ENCODE results near the gene DPF3. TPM values are rescaled to one million over a fixed set of nuclear protein-coding genes. Genes with fewer than 3 reads are reported as not detected.

Gene DPF3
- polyA plus RNA-seq, 3 donors, result 3.8 to 4.8 (median 3.9) TPM

DNA sequence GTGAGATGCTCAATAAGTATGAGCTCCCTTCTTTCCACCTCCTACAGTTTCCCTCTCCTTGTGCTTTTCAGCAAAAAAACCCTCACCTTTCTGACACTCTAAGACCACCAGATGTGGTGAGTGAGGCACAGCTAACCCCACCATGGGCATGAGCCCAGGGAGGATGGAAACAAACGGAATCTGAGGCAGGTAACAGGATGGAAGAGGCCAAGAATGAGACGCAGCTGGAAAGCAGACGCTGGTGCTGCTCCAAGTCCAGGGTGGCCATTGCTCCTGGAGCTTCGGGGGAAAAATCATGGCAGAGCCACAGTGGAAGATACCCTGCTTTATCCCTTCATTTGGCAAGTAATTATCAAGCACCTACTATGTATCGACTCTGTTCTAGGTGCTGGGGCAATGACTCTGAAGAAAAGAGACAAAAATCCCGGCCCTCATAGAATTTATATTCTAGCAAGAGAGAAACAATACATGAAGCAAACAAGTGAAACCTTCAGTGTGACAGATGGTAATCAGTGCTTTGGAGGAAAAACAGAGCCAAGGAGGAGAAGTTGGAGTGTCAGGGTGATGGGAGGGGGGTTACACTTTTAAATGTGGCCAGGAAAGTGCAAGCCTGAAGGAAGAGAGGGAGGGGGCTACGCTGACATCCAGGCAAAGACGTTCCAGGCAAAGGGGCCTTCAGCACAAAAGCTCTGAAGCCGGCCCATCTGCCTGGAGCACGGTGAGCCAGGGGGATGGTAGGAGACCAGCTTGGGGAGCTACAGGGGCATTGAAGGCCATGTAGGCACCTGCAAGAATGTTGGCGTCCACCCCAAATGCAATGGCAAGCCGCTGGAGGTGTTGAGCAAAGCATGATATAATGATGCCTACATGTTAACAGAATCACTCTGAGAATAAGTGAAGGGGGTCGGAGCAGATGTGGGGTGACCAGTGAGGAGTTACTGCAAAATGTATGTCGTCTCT is 154.2 kb downstream of the DPF3 start:
- no peak for DNase-seq (ENCODE audit: extremely low read depth in 1 of 11, low read depth in 9 of 11, low spot score in 4 of 11)

DNA sequence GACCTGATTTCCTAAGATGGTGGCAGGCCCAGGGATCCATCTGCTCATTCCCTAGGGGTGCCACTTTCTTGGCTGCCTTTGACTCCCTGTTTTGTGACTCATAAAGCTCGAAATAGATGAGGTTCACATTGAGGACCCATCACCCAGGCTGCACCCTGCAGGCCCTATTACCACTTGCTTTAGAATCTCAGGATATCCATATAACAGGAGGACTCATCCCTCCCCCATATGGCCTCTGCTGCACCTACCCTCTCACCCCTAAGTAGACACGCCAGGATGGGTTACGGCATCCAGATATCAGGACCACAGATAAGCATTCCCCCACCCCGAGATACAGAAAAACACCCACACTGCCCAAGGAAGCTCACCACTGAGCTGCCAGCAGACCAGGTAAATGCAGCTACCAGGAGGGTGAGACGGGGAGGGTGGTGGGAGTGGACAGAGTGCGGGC is 155.7 kb downstream of the DPF3 start:
- DNase-seq (ENCODE audit: extremely low read depth in 1 of 11, low read depth in 9 of 11, low spot score in 4 of 11), result no peak

DNA sequence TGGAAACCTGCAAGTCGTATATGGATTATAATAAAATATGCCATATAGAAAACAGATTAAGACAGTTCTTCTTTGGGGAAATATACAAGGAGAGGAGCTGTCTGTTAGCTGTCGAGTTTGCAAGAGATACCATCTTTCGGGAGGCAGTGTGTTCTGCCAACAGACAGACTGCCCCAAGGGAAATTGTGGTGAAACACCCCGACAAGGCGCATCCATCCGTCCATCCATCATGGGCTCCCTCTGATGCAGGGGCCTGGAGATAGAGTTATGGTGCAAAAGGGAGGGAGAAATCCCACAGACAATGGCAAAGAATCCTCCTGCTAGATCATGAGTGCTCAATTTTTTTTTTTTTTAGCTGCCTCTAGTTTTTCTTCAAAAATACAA is 156.3 kb downstream of the DPF3 start:
- DNase-seq (ENCODE audit: extremely low read depth in 1 of 11, low read depth in 9 of 11, low spot score in 4 of 11), result no peak

DNA sequence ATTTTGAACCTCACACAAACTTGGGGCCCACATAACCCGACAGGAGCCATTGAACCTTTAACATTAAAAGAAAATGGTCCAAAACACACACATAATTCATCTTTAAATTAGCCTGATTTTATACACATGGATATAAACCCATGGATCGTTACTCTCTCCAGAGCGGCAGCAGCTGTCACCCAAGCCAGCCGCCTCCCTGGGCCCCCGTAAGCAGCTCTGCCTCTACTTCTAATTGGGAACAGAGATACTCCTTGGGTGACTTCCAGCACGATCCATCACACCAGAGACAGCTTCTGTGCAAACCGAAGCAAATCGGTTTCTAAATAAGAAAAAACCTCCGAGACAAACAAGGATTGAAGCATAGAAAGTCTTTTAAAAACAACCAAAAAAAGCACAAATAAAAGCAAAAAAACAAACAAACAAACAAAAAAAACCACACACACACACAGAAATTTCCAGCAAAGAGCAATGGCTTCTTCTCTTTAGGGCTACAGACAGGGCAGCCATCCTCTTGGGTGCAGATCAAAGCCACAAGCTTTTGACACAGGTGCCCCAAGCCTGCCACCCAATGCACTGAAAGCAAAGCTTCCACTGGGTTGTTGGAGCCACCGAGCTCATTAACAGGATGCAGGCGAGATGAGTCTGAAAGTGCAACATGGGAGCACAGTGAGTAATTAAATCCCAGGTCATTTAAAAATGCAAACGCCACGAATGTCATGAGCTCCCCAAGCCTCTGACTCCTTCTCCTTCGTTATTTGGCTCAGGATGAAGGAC is 156.9 kb downstream of the DPF3 start:
- peak in 6 of 11 donors; percentile 46 to 70 (median 61) for DNase-seq (ENCODE audit: extremely low read depth in 1 of 11, low read depth in 9 of 11, low spot score in 4 of 11)

DNA sequence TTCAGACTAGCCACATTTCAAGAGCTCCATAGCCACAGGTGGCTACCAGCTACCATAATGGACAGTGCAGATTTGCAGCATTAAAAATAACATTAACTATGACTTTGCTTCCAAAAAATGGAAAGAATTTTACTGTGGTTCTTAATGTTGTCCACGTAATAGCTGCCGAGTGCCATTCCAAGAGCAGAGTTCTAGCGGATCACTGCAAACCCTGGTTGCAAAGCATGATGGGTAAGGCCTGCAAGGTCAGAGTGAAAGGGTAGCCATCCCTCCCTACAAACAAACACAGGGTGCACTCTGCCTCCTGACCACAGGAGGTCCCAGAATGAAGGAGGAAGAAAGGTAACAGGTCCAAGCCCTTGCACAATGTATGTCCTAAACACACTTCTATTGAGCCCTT is 157.6 kb downstream of the DPF3 start:
- peak in 2 of 11 donors; percentile 20 to 26 for DNase-seq (ENCODE audit: extremely low read depth in 1 of 11, low read depth in 9 of 11, low spot score in 4 of 11)

DNA sequence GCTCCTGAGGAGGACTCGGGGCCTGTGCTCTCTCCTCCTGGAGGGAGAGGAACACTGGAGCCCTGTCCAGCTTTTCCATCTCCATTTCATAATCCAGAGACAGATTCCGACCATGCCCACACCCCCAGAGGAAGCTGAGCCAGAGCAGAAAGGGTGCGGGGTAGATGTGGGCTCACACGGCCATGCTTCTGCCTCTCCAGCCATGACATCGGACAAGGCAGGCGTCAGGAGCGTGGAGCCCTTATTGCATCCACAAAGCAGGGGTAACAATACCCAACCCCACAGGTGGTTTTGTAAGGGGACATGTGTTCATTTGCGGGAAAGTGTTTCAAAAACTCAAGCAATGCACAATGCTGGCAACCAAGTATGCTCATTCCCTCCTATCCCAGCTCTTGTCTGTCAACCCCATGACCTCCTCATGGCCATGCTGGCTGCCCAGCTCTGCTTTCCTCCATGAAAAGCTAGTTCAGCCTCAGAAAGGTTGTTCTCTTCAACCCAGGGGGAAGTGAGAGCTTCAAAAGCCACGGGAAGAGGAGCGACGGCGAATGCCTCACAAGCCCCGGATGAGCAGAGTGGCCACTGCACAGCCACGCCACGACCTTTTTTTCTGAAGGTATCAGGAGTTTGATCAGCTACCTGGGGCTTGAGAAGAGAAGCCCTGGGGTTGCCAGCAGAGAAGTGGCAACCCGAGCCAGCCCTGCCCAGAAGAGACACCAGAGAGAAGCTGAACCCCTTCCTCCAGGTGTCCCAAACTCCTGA is 161.7 kb downstream of the DPF3 start:
- DNase-seq (ENCODE audit: extremely low read depth in 1 of 11, low read depth in 9 of 11, low spot score in 4 of 11), result no peak

DNA sequence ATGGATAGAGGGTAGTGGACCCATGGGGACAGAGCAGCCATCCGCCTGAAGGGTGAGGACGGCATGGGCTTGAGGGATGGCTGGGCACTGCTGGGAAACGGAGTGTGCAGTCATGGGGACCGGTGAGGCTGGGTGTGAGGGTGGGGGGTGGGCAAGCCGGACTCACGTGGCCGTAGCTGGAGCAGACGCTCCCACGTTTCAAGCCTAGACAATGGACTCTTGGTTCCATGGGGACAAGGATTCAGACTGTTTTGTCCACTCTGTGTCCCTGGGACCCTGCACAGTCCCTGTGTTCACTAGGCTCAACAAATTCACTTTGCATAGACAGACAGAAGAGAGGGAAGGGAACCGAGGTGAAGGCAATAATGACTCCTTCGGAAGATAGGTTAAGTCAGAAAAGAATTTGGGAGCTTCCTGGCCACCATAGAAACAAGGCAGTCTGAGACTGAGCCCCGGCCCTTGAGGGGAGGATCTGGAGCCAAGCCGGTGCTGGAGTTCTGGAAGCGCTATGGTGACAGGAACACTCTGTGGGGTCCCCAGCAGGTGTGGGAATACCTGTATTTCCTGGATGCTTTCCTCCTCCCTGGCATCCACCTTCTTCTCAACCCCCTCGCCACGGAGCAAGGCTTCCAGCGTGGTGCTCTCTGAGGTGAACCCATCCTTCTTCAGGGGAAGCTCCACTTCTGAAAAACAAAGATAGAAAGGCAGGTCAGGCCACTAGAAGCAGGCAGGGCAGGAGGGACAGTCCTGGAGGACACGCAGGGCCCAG is 162.5 kb downstream of the DPF3 start:
- DNase-seq (ENCODE audit: extremely low read depth in 1 of 11, low read depth in 9 of 11, low spot score in 4 of 11), result no peak

DNA sequence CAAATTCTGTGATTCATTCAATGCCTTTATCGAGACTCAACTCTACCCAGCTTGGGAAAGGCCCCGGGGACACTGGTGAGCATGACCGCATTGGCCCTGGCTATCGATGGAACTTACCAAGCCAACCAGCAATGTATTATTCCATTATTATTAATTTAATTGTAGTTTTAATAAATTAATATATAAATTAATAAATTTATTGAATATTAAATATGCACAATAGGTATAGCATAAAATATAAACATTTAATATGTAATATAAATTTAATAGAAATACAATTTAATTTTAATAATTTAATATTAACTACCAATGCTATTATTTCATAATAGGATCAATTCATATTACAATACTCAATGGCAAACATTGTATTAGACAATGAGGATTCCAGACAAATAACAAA is 163.4 kb downstream of the DPF3 start:
- DNase-seq (ENCODE audit: extremely low read depth in 1 of 11, low read depth in 9 of 11, low spot score in 4 of 11), result no peak

DNA sequence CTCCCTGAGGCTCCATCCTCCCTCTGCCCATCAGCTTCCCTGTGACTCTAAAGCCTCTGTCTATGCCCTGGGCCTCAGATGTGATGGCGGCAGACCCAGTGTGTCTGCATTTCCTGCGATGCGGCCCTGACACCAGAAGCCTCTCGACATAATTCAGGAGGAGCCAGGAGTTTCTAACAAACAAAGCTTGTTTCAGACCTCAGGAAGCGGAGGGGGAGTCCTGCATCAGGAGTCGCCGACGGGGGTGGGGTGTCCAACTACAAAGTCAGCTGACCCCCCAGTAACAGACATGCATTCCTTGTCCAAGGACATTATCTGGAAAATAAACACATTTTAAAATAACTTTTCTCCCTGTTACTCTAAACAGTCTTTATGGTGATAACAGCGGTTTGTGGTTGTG is 167.5 kb downstream of the DPF3 start:
- DNase-seq (ENCODE audit: extremely low read depth in 1 of 11, low read depth in 9 of 11, low spot score in 4 of 11), result peak in 2 of 11 donors; percentile 33 to 48

DNA sequence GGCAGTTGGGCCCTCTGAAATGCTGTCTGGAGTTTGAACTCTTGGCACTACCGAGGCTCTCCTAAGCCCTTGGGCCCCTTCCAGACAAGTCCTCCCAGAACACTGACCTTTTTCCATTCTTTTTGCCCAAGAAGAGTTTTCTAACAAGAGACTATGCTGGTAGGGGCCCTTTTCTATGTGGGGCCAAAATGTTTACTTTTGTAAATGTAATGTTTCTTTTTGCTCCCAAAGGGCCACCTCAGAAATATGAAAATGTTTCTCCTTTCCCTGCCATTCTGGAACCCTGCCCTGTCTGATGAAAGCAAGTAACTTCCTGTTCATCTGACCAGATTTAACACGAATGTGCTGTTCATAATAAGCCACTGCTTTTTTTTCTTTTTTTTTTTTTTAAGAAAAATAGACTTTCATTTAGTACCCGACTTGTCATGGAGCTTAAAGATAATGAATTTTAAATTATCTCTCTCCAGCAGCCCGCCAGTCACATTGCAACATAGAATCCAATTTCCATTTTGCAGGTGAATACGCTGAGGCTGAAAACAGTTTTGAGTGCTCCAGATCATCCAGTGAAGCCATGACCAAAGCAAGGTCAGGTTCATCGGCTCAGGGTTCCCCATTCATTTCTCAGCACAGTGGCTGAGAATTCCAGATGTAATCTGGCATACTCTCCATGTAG is 169.9 kb downstream of the DPF3 start:
- DNase-seq (ENCODE audit: extremely low read depth in 1 of 11, low read depth in 9 of 11, low spot score in 4 of 11), result no peak

DNA sequence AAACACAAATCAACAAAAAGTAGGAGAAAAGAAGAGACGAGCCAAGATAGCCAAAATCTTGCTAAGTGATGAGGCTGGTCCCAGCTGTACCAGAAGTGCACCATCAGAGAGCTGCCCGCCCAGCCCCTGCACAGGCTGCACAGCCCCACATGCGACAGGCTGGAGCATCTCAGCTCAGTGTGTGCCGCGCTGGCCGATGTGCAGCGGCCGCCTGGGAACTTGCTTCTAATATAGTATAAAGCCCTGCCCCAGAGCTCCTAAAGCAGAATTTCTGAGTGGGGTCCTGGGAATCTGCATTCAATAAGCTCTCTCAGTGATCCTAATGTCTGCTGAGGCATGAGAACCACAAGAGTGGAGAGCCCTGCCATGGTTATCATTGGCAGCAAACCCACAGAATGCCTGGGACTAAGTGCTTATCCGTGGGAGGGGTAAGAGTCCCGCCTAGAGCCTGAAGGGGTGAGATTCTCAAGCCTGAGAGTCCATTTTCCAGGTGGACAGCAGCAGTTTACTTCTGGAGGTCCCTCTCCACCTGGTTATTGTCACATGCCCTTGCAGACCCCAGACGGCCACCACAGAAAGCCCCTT is 171.6 kb downstream of the DPF3 start:
- no peak for DNase-seq (ENCODE audit: extremely low read depth in 1 of 11, low read depth in 9 of 11, low spot score in 4 of 11)

DNA sequence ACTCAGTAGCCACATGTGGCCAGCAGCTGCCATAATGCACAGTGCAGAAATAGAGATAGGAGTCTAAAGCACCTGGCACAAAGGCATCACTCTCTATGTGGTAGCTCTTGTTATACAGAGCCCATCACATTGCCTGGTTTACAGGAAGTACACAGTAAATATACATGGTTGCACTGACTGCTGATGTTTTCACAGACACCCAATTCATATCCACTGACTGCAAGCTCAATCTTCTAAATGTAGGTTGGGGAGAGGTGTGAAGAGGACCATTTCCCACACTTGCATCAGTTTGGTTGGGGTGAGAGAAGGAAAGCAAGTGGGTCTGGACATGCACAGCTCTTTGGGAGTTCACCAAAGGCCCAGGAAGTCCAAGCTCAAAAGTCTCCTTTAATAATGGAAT is 172.8 kb downstream of the DPF3 start:
- no peak for DNase-seq (ENCODE audit: extremely low read depth in 1 of 11, low read depth in 9 of 11, low spot score in 4 of 11)

DNA sequence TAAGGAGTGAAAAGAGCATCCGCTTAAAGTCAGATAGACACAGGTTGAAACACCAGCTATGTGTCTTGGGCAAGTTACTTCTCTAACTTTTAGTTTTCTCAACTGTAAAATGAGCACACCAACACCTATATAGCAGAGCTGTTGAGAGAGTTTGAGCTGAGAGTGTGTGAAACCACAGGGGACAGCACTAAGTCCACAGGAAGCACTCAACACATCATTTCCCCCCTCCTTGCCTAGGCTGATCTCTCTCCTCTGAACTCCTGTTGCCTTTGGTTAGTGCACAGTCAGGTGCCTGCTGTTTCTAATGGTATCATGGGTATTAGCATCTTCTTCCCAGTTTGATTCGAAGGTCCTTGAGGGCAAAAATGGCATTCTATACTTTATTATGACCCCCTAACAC is 176.7 kb downstream of the DPF3 start:
- no peak for DNase-seq (ENCODE audit: extremely low read depth in 1 of 11, low read depth in 9 of 11, low spot score in 4 of 11)

DNA sequence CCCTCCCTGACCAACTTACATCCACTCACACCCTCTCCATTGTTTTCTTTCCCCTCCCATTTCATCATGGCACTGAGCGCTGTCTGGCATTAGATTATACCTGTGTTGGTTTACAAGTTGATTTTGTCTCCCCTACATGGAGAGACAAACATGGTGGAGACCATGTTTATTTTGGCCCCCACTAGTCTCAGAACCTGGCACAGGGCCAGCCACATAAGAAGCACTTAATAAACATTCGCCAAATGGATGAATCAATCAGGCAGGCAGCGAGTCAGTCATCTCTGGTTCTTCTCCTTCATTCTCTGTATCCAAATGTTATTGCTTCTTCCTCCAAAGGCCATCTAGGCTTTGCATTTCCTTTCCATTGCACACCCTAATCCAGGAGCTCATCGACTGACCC is 177.4 kb downstream of the DPF3 start:
- DNase-seq (ENCODE audit: extremely low read depth in 1 of 11, low read depth in 9 of 11, low spot score in 4 of 11), result no peak

DNA sequence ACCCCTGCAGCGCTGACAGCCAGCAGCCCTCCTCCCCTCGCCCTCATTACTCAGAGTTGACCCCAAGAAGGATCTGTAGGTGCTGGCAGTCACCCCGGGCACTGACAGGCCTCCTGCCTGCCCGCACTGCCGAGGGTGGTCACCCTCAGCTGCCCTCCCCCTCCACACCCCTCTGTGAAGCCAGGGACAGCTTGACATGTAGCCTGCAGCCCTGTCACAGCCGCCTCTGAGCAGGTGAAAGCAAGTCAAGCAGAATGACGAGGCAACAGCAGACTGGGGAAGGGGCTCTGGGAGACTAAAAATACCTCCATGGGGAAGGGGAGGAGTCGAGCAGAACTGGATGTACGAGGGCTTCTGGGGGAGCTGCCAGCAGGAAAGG is 178.1 kb downstream of the DPF3 start:
- peak in 2 of 11 donors; percentile 24 to 39 for DNase-seq (ENCODE audit: extremely low read depth in 1 of 11, low read depth in 9 of 11, low spot score in 4 of 11)

DNA sequence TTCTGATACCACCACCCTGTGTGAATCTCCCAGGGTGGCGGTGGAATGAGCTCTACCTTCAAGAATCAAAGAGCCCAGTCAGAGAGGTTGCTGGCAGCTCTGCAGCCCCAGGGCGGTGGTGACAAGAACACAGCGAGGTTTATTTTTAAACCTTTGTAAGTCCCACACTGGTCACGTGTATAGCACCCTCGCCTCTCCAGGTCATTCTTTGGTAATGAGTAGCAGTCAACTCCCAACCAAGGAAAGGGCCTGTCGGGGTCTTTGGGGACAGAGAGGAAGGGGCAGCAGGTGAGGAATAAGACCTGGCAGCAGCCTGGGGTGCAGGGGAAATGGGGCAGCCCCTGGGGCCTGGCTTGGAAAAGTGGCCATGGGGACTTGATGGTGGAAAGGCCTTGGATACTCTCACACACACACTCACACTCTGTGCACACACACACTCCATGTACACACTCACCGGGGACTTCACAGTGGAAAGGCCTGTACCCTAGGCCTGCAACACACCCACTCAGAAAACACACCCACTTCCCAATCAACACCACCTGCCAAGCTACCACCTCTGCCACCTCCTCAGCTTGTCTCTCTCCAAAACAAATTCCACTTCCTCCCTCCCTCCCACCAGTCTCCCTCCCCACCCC is 178.6 kb downstream of the DPF3 start:
- DNase-seq (ENCODE audit: extremely low read depth in 1 of 11, low read depth in 9 of 11, low spot score in 4 of 11), result no peak

DNA sequence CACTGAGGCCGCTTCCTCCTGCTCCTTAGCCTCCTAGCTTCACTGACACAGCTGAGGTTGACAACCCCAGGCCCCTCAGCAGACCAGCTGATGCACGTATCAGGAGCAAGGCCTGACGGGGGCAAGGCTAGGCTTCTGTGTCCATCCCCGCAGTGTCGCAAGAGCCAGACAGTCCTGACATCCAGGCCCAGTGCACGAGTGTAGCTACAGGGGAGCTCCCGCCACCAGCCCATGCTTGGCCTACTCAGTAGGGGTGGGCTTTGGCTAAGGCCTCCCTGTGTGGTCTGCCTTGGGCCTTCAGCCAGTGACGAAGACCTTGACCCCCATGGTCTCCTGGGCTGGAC is 179.1 kb downstream of the DPF3 start:
- no peak for DNase-seq (ENCODE audit: extremely low read depth in 1 of 11, low read depth in 9 of 11, low spot score in 4 of 11)

DNA sequence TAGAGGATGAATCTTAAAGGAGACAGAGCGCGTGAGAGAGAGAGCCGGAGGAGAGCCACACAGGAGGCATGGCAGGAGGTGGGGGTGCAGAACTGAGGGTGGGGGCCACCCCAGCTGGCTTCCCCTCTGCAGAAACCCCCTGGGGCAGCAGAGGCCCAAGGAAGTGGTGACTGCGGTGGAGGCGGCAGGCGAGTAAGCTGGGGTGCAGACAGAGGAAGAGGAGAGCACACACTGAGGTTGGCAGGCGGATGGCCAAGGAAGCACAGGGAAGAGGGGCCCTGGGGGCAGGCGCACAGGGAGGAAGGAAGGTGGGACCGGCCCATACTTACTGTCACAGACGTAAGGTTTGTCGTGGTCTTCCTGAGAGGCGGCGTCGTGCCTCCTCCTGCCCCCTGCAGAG is 179.8 kb downstream of the DPF3 start:
- no peak for DNase-seq (ENCODE audit: extremely low read depth in 1 of 11, low read depth in 9 of 11, low spot score in 4 of 11)
